K562 (cell line): ENCODE measurements around the gene CCAR1. TPM values are rescaled to one million over a fixed set of nuclear protein-coding genes. Genes with fewer than 3 reads are reported as not detected.

Experiments used
- ATAC-seq: fragments of 200-7000 bp; cut with Tn5 transposase; 3 replicates; pipeline ENCODE4 v1.9.1; 2020; ENCODE audit warnings: moderate library complexity
- BruUV-seq: library from RNA; stranded (reverse); fragments of 400-500 nt; replicated peaks from 2 replicates; lab custom pipeline; 2021; lab: Mats Ljungman, UMichigan
- CTCF ChIA-PET: fragments of 300-600 bp; formaldehyde crosslinking; extraction: SDS; loops from one replicate; lab custom pipeline; 2021; ENCODE audit warnings: low intra/inter-chr PET ratio; lab: Yijun Ruan, JAX
- POLR2A ChIA-PET: fragments of 300-600, 350-650 bp; sonication (Branson Sonifier 250); formaldehyde crosslinking; extraction: SDS; loops from one replicate; lab custom pipeline; 2021; ENCODE audit warnings: antibody characterized with exemption, inconsistent platforms; lab: Yijun Ruan, JAX
- DNase-seq, 4 experiments: peaks; one replicate each; pipeline versions ENCODE4 v3.0.0 to v3.0.0-alpha.2; 2011 to 2018; ENCODE audit warnings: low spot score in 3 of 4, mixed read lengths in 3 of 4; ENCODE audit errors: extremely low read depth in 1 of 4
- FAIRE-seq: peaks from 2 replicates; lab custom pipeline; 2011; peaks lifted over from hg19 to GRCh38; lab: Jason Lieb, UNC
- H2AFZ ChIP-seq: 2 replicates; pipeline ENCODE4 v1.6.0; 2011; ENCODE audit warnings: low read depth, low read length, control low read depth, inconsistent platforms
- H3K27ac ChIP-seq: fragments of 200-600 bp; 3 replicates; pipeline ENCODE4 v1.8.0; 2011; ENCODE audit warnings: low read depth, mild to moderate bottlenecking, control low read depth, inconsistent platforms, low read length, moderate library complexity, mixed read lengths; ENCODE audit errors: extremely low read depth
- H3K27me3 ChIP-seq, 2 experiments: fragments of 300-600 bp in 1 of 2; 2 replicates in 1 of 2; 3 replicates in 1 of 2; pipeline versions ENCODE4 v1.6.0 to v1.8.0; 2011; ENCODE audit warnings: inconsistent platforms in 2 of 2, low read length in 2 of 2, mild to moderate bottlenecking in 1 of 2, mixed read lengths in 1 of 2, moderate library complexity in 1 of 2; ENCODE audit not compliant: control insufficient read depth in 2 of 2, insufficient read depth in 2 of 2
- H3K36me3 ChIP-seq: fragments of 300-600 bp; 3 replicates; pipeline ENCODE4 v1.8.0; 2011; ENCODE audit warnings: mild to moderate bottlenecking, low read length, inconsistent platforms; ENCODE audit not compliant: control insufficient read depth, insufficient read depth
- H3K4me1 ChIP-seq, 2 experiments: fragments of 200-600 bp in 1 of 2; replicated peaks in 1 of 2; 2 replicates in 1 of 2; 3 replicates in 1 of 2; pipeline versions ENCODE4 v1.5.1 to v1.8.0; 2011; ENCODE audit warnings: inconsistent platforms in 2 of 2, low read length in 2 of 2, mild to moderate bottlenecking in 1 of 2, mixed read lengths in 1 of 2, moderate library complexity in 1 of 2; ENCODE audit not compliant: control insufficient read depth in 2 of 2, insufficient read depth in 2 of 2
- H3K4me2 ChIP-seq: 2 replicates; pipeline ENCODE4 v1.6.1; 2011; ENCODE audit warnings: low read length, control low read depth, inconsistent platforms, mixed read lengths; ENCODE audit not compliant: insufficient read depth
- H3K4me3 ChIP-seq: fragments of 200-600 bp; sonication (generic), shearing (Covaris generic); 2 replicates; pipeline ENCODE4 v1.5.1; 2016; ENCODE audit warnings: control low read depth, inconsistent platforms
- H3K79me2 ChIP-seq: fragments of 200-600 bp; 3 replicates; pipeline ENCODE4 v1.8.0; 2011; ENCODE audit warnings: low read length, inconsistent platforms; ENCODE audit not compliant: control insufficient read depth, insufficient read depth
- H3K9ac ChIP-seq, 2 experiments: 2 replicates each; pipeline versions ENCODE4 v1.6.0 to v1.6.1; 2011; ENCODE audit warnings: low read depth in 2 of 2, low read length in 2 of 2, control low read depth in 1 of 2, inconsistent platforms in 1 of 2, mild to moderate bottlenecking in 1 of 2, mixed read lengths in 1 of 2; ENCODE audit not compliant: insufficient read depth in 1 of 2
- H3K9me1 ChIP-seq: one replicate; pipeline ENCODE4 v1.6.0; 2011; ENCODE audit warnings: inconsistent platforms, mild to moderate bottlenecking, low read length, moderate library complexity; ENCODE audit not compliant: control insufficient read depth, insufficient read depth
- H3K9me3 ChIP-seq: replicated peaks from 2 replicates; pipeline ENCODE4 v1.5.1; 2011; ENCODE audit warnings: low read depth, low read length, inconsistent platforms; ENCODE audit not compliant: control insufficient read depth, insufficient read depth
- H4K20me1 ChIP-seq: replicated peaks from 2 replicates; pipeline ENCODE4 v1.6.1; 2011; ENCODE audit warnings: low read length, inconsistent platforms, mixed read lengths; ENCODE audit not compliant: control insufficient read depth, insufficient read depth
- BCLAF1 ChIP-seq, 2 experiments: fragments of 450-650 bp in 1 of 2; IDR thresholded peaks; 2 replicates each; pipeline ENCODE4 v1.6.1; 2011 to 2017; ENCODE audit warnings: low read depth in 2 of 2, antibody characterized with exemption in 1 of 2, borderline replicate concordance in 1 of 2, low read length in 1 of 2, mild to moderate bottlenecking in 1 of 2, mixed read lengths in 1 of 2; ENCODE audit not compliant: control insufficient read depth in 1 of 2
- CAMTA2 ChIP-seq: fragments of 250-450 bp; sonication (Bioruptor Pico); conservative IDR thresholded peaks from 2 replicates; pipeline ENCODE4 v1.5.1; 2022
- LEF1 ChIP-seq: fragments of 450-650 bp; IDR thresholded peaks from 2 replicates; pipeline ENCODE4 v1.6.1; 2016; ENCODE audit warnings: mild to moderate bottlenecking
- NCOA2 ChIP-seq, 2 experiments: fragments of 450-650 bp; IDR thresholded peaks; 2 replicates each; pipeline ENCODE4 v1.6.1; 2018; ENCODE audit warnings: mild to moderate bottlenecking in 2 of 2, moderate library complexity in 1 of 2; ENCODE audit not compliant: partially characterized antibody in 2 of 2
- PML ChIP-seq: IDR thresholded peaks from 2 replicates; pipeline ENCODE4 v1.6.1; 2012; ENCODE audit warnings: low read length, inconsistent platforms
- RB1 ChIP-seq: fragments of 450-650 bp; IDR thresholded peaks from 2 replicates; pipeline ENCODE4 v1.6.1; 2017; ENCODE audit warnings: low read depth, mild to moderate bottlenecking
- SAP30 ChIP-seq: fragments of 200-600 bp; sonication (generic); IDR thresholded peaks from 2 replicates; pipeline ENCODE4 v1.6.1; 2012; ENCODE audit warnings: borderline replicate concordance, low read depth, mild to moderate bottlenecking, moderate library complexity, low read length, control low read depth, inconsistent platforms; ENCODE audit not compliant: insufficient read depth, poor library complexity, severe bottlenecking
- TRIM28 ChIP-seq: fragments of 450-650 bp; IDR thresholded peaks from 2 replicates; pipeline ENCODE4 v1.6.1; 2017
- ZBTB11 ChIP-seq, 3 experiments: fragments of 200-800 bp in 1 of 3; fragments of 250-450 bp in 1 of 3; fragments of 450-650 bp in 1 of 3; sonication (Bioruptor Pico) in 1 of 3; sonication (Bioruptor generic) in 1 of 3; formaldehyde crosslinking in 1 of 3; IDR thresholded peaks; 2 replicates each; pipeline versions ENCODE4 v1.6.1 to v1.8.0; 2016 to 2022; ENCODE audit warnings: mild to moderate bottlenecking in 2 of 3, missing genetic modification characterization in 2 of 3, missing compliant biosample characterization in 1 of 3, moderate library complexity in 1 of 3
- ZBTB17 ChIP-seq: fragments of 450-650 bp; formaldehyde crosslinking; IDR thresholded peaks from 2 replicates; pipeline ENCODE4 v1.4.0; 2020; ENCODE audit warnings: mild to moderate bottlenecking
- ZNF696 ChIP-seq: fragments of 250-450 bp; sonication (Bioruptor Pico); conservative IDR thresholded peaks from 2 replicates; pipeline ENCODE4 v1.4.0; 2020; ENCODE audit warnings: mild to moderate bottlenecking, moderate library complexity
- WGBS: fragments of 100-300 bp; shearing (Covaris generic); methylation state at CpG from one replicate; pipeline ENCODE4 v1.1.6; 2016; ENCODE audit warnings: low coverage, mixed read lengths; ENCODE audit not compliant: insufficient coverage; ENCODE audit errors: missing lambda C conversion rate; 5-methylcytosine and 5-hydroxymethylcytosine counted together
- in situ Hi-C: fragments of 300-500 bp; cut with MboI; formaldehyde crosslinking; loops from 4 replicates; pipeline ENCODE4 v1.15.0; 2018; ENCODE audit warnings: inconsistent platforms, mixed read lengths
- intact Hi-C: fragments of 100-400 bp; cut with micrococcal nuclease; formaldehyde crosslinking; loops from 2 replicates; pipeline ENCODE4 v1.14.2; 2022
- polyA plus RNA-seq, 8 experiments: library from polyadenylated mRNA; depleted of rRNA in 4 of 8; stranded (reverse) in 5 of 8; unstranded in 3 of 8; fragments of >200 nt; fragmentation: Nextera tagmentation in 2 of 8; fragmentation: Illumina TruSeq in 1 of 8; extraction: Ambion mirVana in 2 of 8; extraction: Trizol in 1 of 8; gene quantifications; 2 replicates each; pipeline versions ENCODE4 v1.2.1 to v1.2.3, GENCODE V29; 2011 to 2014; ENCODE audit warnings: inconsistent platforms in 1 of 8, missing spikeins in 1 of 8
- total RNA-seq, 7 experiments: library from RNA; depleted of rRNA in 6 of 7; stranded (reverse); fragments of >200 nt in 6 of 7; fragmentation: Illumina TruSeq in 2 of 7; extraction: Trizol in 2 of 7; gene quantifications; 2 replicates each; pipeline versions ENCODE4 v1.2.1 to v1.2.3, GENCODE V29; 2011 to 2021; ENCODE audit warnings: low replicate concordance in 1 of 7
- TF ChIP-seq, protein P1 (sequence below): sonication (generic); IDR thresholded peaks from 2 replicates; pipeline ENCODE4 v1.6.1; 2016

CCAR1 gene
- total and polyA plus RNA-seq, 9 of the 15 experiments (the other 6 are each of a cell fraction or from before 2014, with no cell fraction given) = 44.8 to 173 (median 111) TPM

GRCh38 chr10:68742397-68742796 is 21.4 kb downstream of the CCAR1 start:
- no peak overlapping the region for H3K9ac ChIP-seq
- DNase-seq = no peak
- H2AFZ ChIP-seq = no peak overlapping the region
- ATAC-seq = no peak
- H3K79me2 ChIP-seq = 0 out of 3 replicates have a peak, but pooled peaks cover 4% of the 10 kb centered on the region
- in situ Hi-C loops (no loop called here), intact Hi-C loops (no loop called here)
- H3K9me1 ChIP-seq = no peaks in the 10 kb centered on the region
- no peaks in the 10 kb centered on the region for H3K9me3 ChIP-seq
- 79% methylated on average over 6 of the region's 6 CpGs for WGBS
- no TSS peak for BruUV-seq
- FAIRE-seq = peak; percentile 19
- H4K20me1 ChIP-seq = no peaks in the 10 kb centered on the region
- peaks cover 87% of the 10 kb centered on the region for H3K36me3 ChIP-seq
- no peak overlapping the region for H3K4me3 ChIP-seq
- ChIA-PET CTCF (no interaction called here), POLR2A (interaction anchor here (0.8 to 1.9 kb wide), 5 partner anchors 9 to 12 kb away, joined by 3 to 8 read pairs (median 3); no protein-coding TSS in a partner anchor)
- H3K4me2 ChIP-seq = no peak overlapping the region
- TF ChIP-seq BCLAF1 (IDR thresholded peaks at IDR 0.05; ENCODE audit: borderline replicate concordance in 1 of 2, control insufficient read depth in 1 of 2, low read depth in 2 of 2, low read length in 1 of 2) = no peak
- TF ChIP-seq NCOA2 (IDR thresholded peaks at IDR 0.05; ENCODE audit: partially characterized antibody in 2 of 2) = no peak
- TF ChIP-seq PML = no peak
- TF ChIP-seq, protein P1, sequence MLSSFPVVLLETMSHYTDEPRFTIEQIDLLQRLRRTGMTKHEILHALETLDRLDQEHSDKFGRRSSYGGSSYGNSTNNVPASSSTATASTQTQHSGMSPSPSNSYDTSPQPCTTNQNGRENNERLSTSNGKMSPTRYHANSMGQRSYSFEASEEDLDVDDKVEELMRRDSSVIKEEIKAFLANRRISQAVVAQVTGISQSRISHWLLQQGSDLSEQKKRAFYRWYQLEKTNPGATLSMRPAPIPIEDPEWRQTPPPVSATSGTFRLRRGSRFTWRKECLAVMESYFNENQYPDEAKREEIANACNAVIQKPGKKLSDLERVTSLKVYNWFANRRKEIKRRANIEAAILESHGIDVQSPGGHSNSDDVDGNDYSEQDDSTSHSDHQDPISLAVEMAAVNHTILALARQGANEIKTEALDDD = no peak
- TF ChIP-seq ZNF696 (CRISPR knock-in tag) = no peak
- no peak for TF ChIP-seq LEF1
- TF ChIP-seq ZBTB11 (CRISPR knock-in tag; IDR thresholded peaks at IDR 0.05) = no peak
- no peak for TF ChIP-seq TRIM28
- no peak for TF ChIP-seq RB1
- TF ChIP-seq CAMTA2 (CRISPR knock-in tag) = no peak
- no peak for TF ChIP-seq ZBTB17
- TF ChIP-seq SAP30 = no peak
- no peaks in the 10 kb centered on the region for H3K4me1 ChIP-seq
- no peak overlapping the region for H3K27ac ChIP-seq
- no peaks in the 10 kb centered on the region for H3K27me3 ChIP-seq
